H9 (cell line): ENCODE results near the gene PLEKHO1. TPM values are rescaled to one million over a fixed set of nuclear protein-coding genes. Genes with fewer than 3 reads are reported as not detected.
"Not testable (repeated sequence)": the region's sequence is repeated elsewhere in the genome, so short reads cannot be mapped to it uniquely, and the experiment has no call there.

Experiments used
- DNase-seq: peaks from one replicate; pipeline ENCODE4 v3.0.0-alpha.2; 2017
- H2AFZ ChIP-seq: one replicate; pipeline ENCODE4 v1.6.1; 2013; ENCODE audit warnings: mild to moderate bottlenecking, low read length, control low read depth, moderate library complexity
- H2AK5ac ChIP-seq: 2 replicates; pipeline ENCODE4 v1.6.1; 2013; ENCODE audit warnings: low read length, control low read depth, mixed read lengths; ENCODE audit not compliant: insufficient read length
- H2BK120ac ChIP-seq: one replicate; pipeline ENCODE4 v1.6.1; 2013; ENCODE audit warnings: low read depth, mild to moderate bottlenecking, low read length, control low read depth, inconsistent platforms; ENCODE audit not compliant: poor library complexity, severe bottlenecking
- H2BK12ac ChIP-seq: 2 replicates; pipeline ENCODE4 v1.6.1; 2013; ENCODE audit warnings: low read length, control low read depth, mixed read lengths, low read depth; ENCODE audit not compliant: insufficient read length
- H2BK15ac ChIP-seq: 2 replicates; pipeline ENCODE4 v1.6.1; 2013; ENCODE audit warnings: low read depth, low read length, control low read depth
- H2BK20ac ChIP-seq: one replicate; pipeline ENCODE4 v1.6.1; 2013; ENCODE audit warnings: low read depth, mild to moderate bottlenecking, low read length, control low read depth, inconsistent platforms; ENCODE audit not compliant: poor library complexity, severe bottlenecking
- H2BK5ac ChIP-seq: 2 replicates; pipeline ENCODE4 v1.6.1; 2013; ENCODE audit warnings: low read length, control low read depth, mixed read lengths; ENCODE audit not compliant: insufficient read length
- H3K14ac ChIP-seq: 2 replicates; pipeline ENCODE4 v1.6.1; 2013; ENCODE audit warnings: low read length, control low read depth; ENCODE audit not compliant: insufficient read depth
- H3K18ac ChIP-seq: 2 replicates; pipeline ENCODE4 v1.6.1; 2013; ENCODE audit warnings: low read depth, mild to moderate bottlenecking, mixed read lengths, low read length, control low read depth; ENCODE audit not compliant: insufficient read length
- H3K23ac ChIP-seq: 2 replicates; pipeline ENCODE4 v1.6.1; 2013; ENCODE audit warnings: low read length, control low read depth, mixed read lengths, low read depth; ENCODE audit not compliant: insufficient read length
- H3K23me2 ChIP-seq: 2 replicates; pipeline ENCODE4 v1.6.1; 2013; ENCODE audit warnings: low read depth, mild to moderate bottlenecking, mixed read lengths, low read length, control low read depth; ENCODE audit not compliant: insufficient read length, poor library complexity, severe bottlenecking
- H3K27ac ChIP-seq: 2 replicates; pipeline ENCODE4 v1.5.1; 2013; ENCODE audit warnings: low read length, control low read depth, mixed read lengths, low read depth; ENCODE audit not compliant: insufficient read length
- H3K27me3 ChIP-seq: 2 replicates; pipeline ENCODE4 v1.6.1; 2013; ENCODE audit warnings: low read length, control low read depth, inconsistent platforms; ENCODE audit not compliant: insufficient read depth
- H3K4ac ChIP-seq: 2 replicates; pipeline ENCODE4 v1.6.1; 2013; ENCODE audit warnings: low read depth, mild to moderate bottlenecking, control low read depth, inconsistent platforms, low read length, moderate library complexity
- H3K4me1 ChIP-seq: 2 replicates; pipeline ENCODE4 v1.6.1; 2013; ENCODE audit warnings: low read length, control low read depth, inconsistent platforms; ENCODE audit not compliant: insufficient read depth
- H3K4me2 ChIP-seq: 2 replicates; pipeline ENCODE4 v1.6.1; 2013; ENCODE audit warnings: low read length, control low read depth, mixed read lengths; ENCODE audit not compliant: insufficient read length, insufficient read depth
- H3K56ac ChIP-seq: 2 replicates; pipeline ENCODE4 v1.6.1; 2013; ENCODE audit warnings: low read depth, mild to moderate bottlenecking, mixed read lengths, low read length, control low read depth; ENCODE audit not compliant: insufficient read length
- H3K79me1 ChIP-seq: 2 replicates; pipeline ENCODE4 v1.6.1; 2013; ENCODE audit warnings: low read depth, mild to moderate bottlenecking, moderate library complexity, low read length, control low read depth, inconsistent platforms; ENCODE audit not compliant: insufficient read depth, poor library complexity, severe bottlenecking
- H3K79me2 ChIP-seq: 2 replicates; pipeline ENCODE4 v1.6.1; 2013; ENCODE audit warnings: low read length, control low read depth, inconsistent platforms; ENCODE audit not compliant: insufficient read depth
- H3K9ac ChIP-seq: 2 replicates; pipeline ENCODE4 v1.6.1; 2013; ENCODE audit warnings: low read length, control low read depth, mixed read lengths; ENCODE audit not compliant: insufficient read length; ENCODE audit errors: extremely low read depth
- H3K9me3 ChIP-seq: one replicate; pipeline ENCODE4 v1.6.1; 2013; ENCODE audit warnings: low read depth, low read length, inconsistent platforms; ENCODE audit not compliant: control insufficient read depth
- H3T11ph ChIP-seq: one replicate; pipeline ENCODE4 v1.6.1; 2013; ENCODE audit warnings: mild to moderate bottlenecking, low read length, control low read depth, inconsistent platforms
- H4K20me1 ChIP-seq: one replicate; pipeline ENCODE4 v1.6.1; 2013; ENCODE audit not compliant: control insufficient read depth, insufficient read length, insufficient read depth
- H4K5ac ChIP-seq: 2 replicates; pipeline ENCODE4 v1.6.1; 2013; ENCODE audit warnings: low read depth, mild to moderate bottlenecking, mixed read lengths, low read length, control low read depth; ENCODE audit not compliant: insufficient read length
- H4K8ac ChIP-seq: replicated peaks from 2 replicates; pipeline ENCODE4 v1.6.1; 2013; ENCODE audit warnings: low read length, control low read depth, mixed read lengths, low read depth; ENCODE audit not compliant: insufficient read length
- H4K91ac ChIP-seq: 2 replicates; pipeline ENCODE4 v1.6.1; 2013; ENCODE audit warnings: low read depth, mild to moderate bottlenecking, moderate library complexity, mixed read lengths, low read length, control low read depth; ENCODE audit not compliant: insufficient read length
- H3K27ac Mint-ChIP-seq, 3 experiments: 2 replicates in 2 of 3; 3 replicates in 1 of 3; pipeline ENCODE4 v1.8.0; 2020 to 2021; ENCODE audit warnings: mixed read lengths in 3 of 3, mild to moderate bottlenecking in 1 of 3, moderate library complexity in 1 of 3
- H3K27me3 Mint-ChIP-seq: 2 replicates; pipeline ENCODE4 v1.8.0; 2021; ENCODE audit warnings: low read depth, mild to moderate bottlenecking, moderate library complexity, mixed read lengths
- H3K36me3 Mint-ChIP-seq, 3 experiments: 2 replicates in 2 of 3; 3 replicates in 1 of 3; pipeline ENCODE4 v1.8.0; 2020 to 2021; ENCODE audit warnings: low read depth in 3 of 3, mixed read lengths in 3 of 3; ENCODE audit not compliant: insufficient read depth in 1 of 3
- H3K4me1 Mint-ChIP-seq, 2 experiments: 2 replicates each; pipeline ENCODE4 v1.8.0; 2020; ENCODE audit warnings: mixed read lengths in 2 of 2
- H3K4me3 Mint-ChIP-seq, 2 experiments: 2 replicates in 1 of 2; 3 replicates in 1 of 2; pipeline ENCODE4 v1.8.0; 2020 to 2021; ENCODE audit warnings: mild to moderate bottlenecking in 2 of 2, mixed read lengths in 2 of 2, moderate library complexity in 1 of 2
- H3K9me3 Mint-ChIP-seq, 2 experiments: 2 replicates in 1 of 2; 3 replicates in 1 of 2; pipeline ENCODE4 v1.8.0; 2020; ENCODE audit warnings: mild to moderate bottlenecking in 2 of 2, mixed read lengths in 2 of 2, moderate library complexity in 1 of 2
- CTCF ChIP-seq: fragments of 200-600 bp; sonication (generic); conservative IDR thresholded peaks from 3 replicates; pipeline ENCODE4 v1.8.0; 2021; ENCODE audit warnings: antibody characterized with exemption, mild to moderate bottlenecking
- WGBS: extraction: QIAGEN DNeasy Blood & Tissue Kit; methylation state at CpG from one replicate; pipeline ENCODE4 v1.1.7; 2013; ENCODE audit warnings: missing lambda C conversion rate, low lambda C conversion rate, mixed read lengths; ENCODE audit not compliant: insufficient read length; ENCODE audit errors: extremely low coverage; 5-methylcytosine and 5-hydroxymethylcytosine counted together
- total RNA-seq: library from RNA; stranded (reverse); gene quantifications from 2 replicates; pipeline ENCODE4 v1.2.1, GENCODE V29; 2021

PLEKHO1 gene
- total RNA-seq, 1 experiment from 2014 or later = 48.1 TPM

DNA sequence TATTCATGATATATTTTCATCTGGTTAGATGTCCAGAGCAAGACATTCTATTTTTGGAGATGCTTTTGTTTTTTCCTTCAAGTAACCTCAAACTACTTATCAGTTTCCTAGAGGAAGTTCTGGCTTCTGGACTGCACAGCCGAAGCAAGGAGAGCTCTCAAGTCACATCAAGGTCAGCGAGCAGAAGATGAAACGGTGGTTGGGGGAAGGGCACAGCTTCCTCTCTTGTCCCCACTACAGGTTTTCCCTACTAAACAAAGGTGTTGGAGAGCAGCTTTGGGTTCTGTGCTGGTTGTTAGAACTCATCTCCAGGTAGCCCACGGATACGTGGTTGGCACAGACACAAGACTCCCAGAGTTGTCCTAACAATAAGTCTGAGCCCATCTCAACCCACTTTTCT, 5.1 kb upstream of the PLEKHO1 start:
- Histone ChIP-seq H4K8ac (no peak overlapping the region), H2BK15ac (no peak overlapping the region), H3K27me3 (no peaks in the 10 kb centered on the region; the same call in 1 of the 2 replicates), H3K9ac (no peak overlapping the region), H3K56ac (no peak overlapping the region), H3K23ac (no peak overlapping the region), H4K20me1 (no peaks in the 10 kb centered on the region), H3K14ac (no peak overlapping the region), H3K18ac (no peak overlapping the region), H3K9me3 (no peaks in the 10 kb centered on the region), H3K4me1 (no peaks in the 10 kb centered on the region), H3K23me2 (peaks cover 8% of the 10 kb centered on the region), H3K4ac (no peak overlapping the region), H2BK5ac (no peak overlapping the region), H3K27ac (no peak overlapping the region), H3K79me2 (no peaks in the 10 kb centered on the region), H2BK20ac (no peak overlapping the region), H2BK120ac (no peak overlapping the region), H2AFZ (no peak overlapping the region), H3K79me1 (no peaks in the 10 kb centered on the region), H3T11ph (no peak overlapping the region), H3K4me2 (no peak overlapping the region), H2BK12ac (no peak overlapping the region), H4K5ac (no peak overlapping the region), H2AK5ac (no peak overlapping the region), H4K91ac (no peak overlapping the region)
- H3K27ac Mint-ChIP-seq = peak overlapping the region in 1 of 3 experiments; percentile 29; a peak in 1 of 7 replicates
- no CpG with 5 or more reads among the region's 5 CpGs for WGBS
- H3K4me3 Mint-ChIP-seq = no peak overlapping the region
- H3K4me1 Mint-ChIP-seq = peaks cover 14% of the 10 kb centered on the region in 2 experiments
- no peak for TF ChIP-seq CTCF
- DNase-seq = no peak
- no peaks in the 10 kb centered on the region for H3K9me3 Mint-ChIP-seq
- H3K36me3 Mint-ChIP-seq = no peaks in the 10 kb centered on the region
- H3K27me3 Mint-ChIP-seq = peaks cover 10% of the 10 kb centered on the region

GRCh38 chr1:150146016-150146415, 3.7 kb upstream of the PLEKHO1 start:
- H3K9me3 Mint-ChIP-seq = not testable (repeated sequence)
- no CpG with 5 or more reads among the region's 5 CpGs for WGBS

More at GRCh38 chr1:150146016-150146415, 3.7 kb upstream of the PLEKHO1 start:
- H3K4me1 ChIP-seq, H2AFZ ChIP-seq, H3K18ac ChIP-seq, H2BK12ac ChIP-seq, H2BK15ac ChIP-seq, H3K79me2 ChIP-seq, H4K91ac ChIP-seq, H3K14ac ChIP-seq, H3K9me3 ChIP-seq, H3K79me1 ChIP-seq, H4K5ac ChIP-seq, H2AK5ac ChIP-seq, H3K4me3 Mint-ChIP-seq, H3K36me3 Mint-ChIP-seq, H2BK20ac ChIP-seq, H3T11ph ChIP-seq, H4K20me1 ChIP-seq, H3K27ac ChIP-seq, H3K56ac ChIP-seq, H3K4me2 ChIP-seq, H2BK120ac ChIP-seq, H3K27me3 ChIP-seq, H3K4ac ChIP-seq, H3K9ac ChIP-seq, H3K27ac Mint-ChIP-seq, DNase-seq, H3K23ac ChIP-seq, H2BK5ac ChIP-seq, H4K8ac ChIP-seq, H3K27me3 Mint-ChIP-seq: not testable (repeated sequence)
- peaks cover 15% of the 10 kb centered on the region in 2 experiments for H3K4me1 Mint-ChIP-seq
- H3K23me2 ChIP-seq = peaks cover 13% of the 10 kb centered on the region
